Panc1 (cell line): Measurements from ENCODE around the gene HAUS1. TPM values are rescaled to one million over a fixed set of nuclear protein-coding genes. Genes with fewer than 3 reads are reported as not detected.

Source experiments
- ATAC-seq: fragments of 200-7000 bp; cut with Tn5 transposase; 2 replicates; pipeline ENCODE4 v1.9.1; 2020; ENCODE audit warnings: mild to moderate bottlenecking, moderate library complexity
- BruUV-seq: library from RNA; stranded (reverse); fragments of 400-500 nt; replicated peaks from 2 replicates; lab custom pipeline; 2021; lab: Mats Ljungman, UMichigan
- CTCF ChIA-PET: fragments of 300-600 bp; sonication (Branson Sonifier 250); formaldehyde crosslinking; loops from one replicate; lab custom pipeline; 2022; ENCODE audit warnings: antibody characterized with exemption; lab: Charles Lee
- POLR2A ChIA-PET: fragments of 300-600 bp; sonication (Branson Sonifier 250); formaldehyde crosslinking; loops from one replicate; lab custom pipeline; 2022; ENCODE audit warnings: antibody characterized with exemption; lab: Charles Lee
- DNase-seq: peaks from one replicate; pipeline ENCODE4 v3.0.0-alpha.2; 2010; ENCODE audit warnings: low read depth, low spot score
- H3K27ac ChIP-seq: 2 replicates; pipeline ENCODE4 v1.5.1; 2011; ENCODE audit warnings: mild to moderate bottlenecking, low read length, inconsistent platforms
- H3K27me3 ChIP-seq: fragments of 200-500 bp; sonication (Bioruptor generic); 2 replicates; pipeline ENCODE4 v1.6.0; 2014; ENCODE audit warnings: low read length, inconsistent platforms; ENCODE audit not compliant: control insufficient read depth, insufficient read depth
- H3K36me3 ChIP-seq: fragments of 200-500 bp; sonication (Bioruptor generic); 2 replicates; pipeline ENCODE4 v1.5.1; 2014; ENCODE audit warnings: inconsistent platforms, mild to moderate bottlenecking, low read length, moderate library complexity; ENCODE audit not compliant: control insufficient read depth, insufficient read depth
- H3K4me1 ChIP-seq: 2 replicates; pipeline ENCODE4 v1.5.1; 2011; ENCODE audit warnings: inconsistent platforms, mild to moderate bottlenecking, low read length, moderate library complexity; ENCODE audit not compliant: control insufficient read depth, insufficient read depth
- H3K4me3 ChIP-seq, 2 experiments: 2 replicates each; pipeline ENCODE4 v1.5.1; 2011 to 2012; ENCODE audit warnings: low read depth in 2 of 2, low read length in 2 of 2, mild to moderate bottlenecking in 2 of 2, inconsistent platforms in 1 of 2, moderate library complexity in 1 of 2
- H3K9me3 ChIP-seq: fragments of 200-500 bp; sonication (Bioruptor generic); 2 replicates; pipeline ENCODE4 v1.5.1; 2014; ENCODE audit warnings: low read depth, mild to moderate bottlenecking, inconsistent platforms, low read length, moderate library complexity; ENCODE audit not compliant: control insufficient read depth, insufficient read depth
- CTCF ChIP-seq: fragments of 450-650 bp; IDR thresholded peaks from 2 replicates; pipeline ENCODE4 v1.5.1; 2017; ENCODE audit warnings: mild to moderate bottlenecking
- POLR2AphosphoS5 ChIP-seq: IDR thresholded peaks from 2 replicates; pipeline ENCODE4 v1.6.1; 2012; ENCODE audit warnings: mild to moderate bottlenecking, low read depth, low read length, moderate library complexity
- REST ChIP-seq, 2 experiments: IDR thresholded peaks; 2 replicates each; pipeline ENCODE4 v1.6.1; 2011 to 2012; ENCODE audit warnings: low read depth in 2 of 2, control low read depth in 1 of 2, low read length in 1 of 2, mild to moderate bottlenecking in 1 of 2, moderate library complexity in 1 of 2; ENCODE audit not compliant: insufficient read depth in 1 of 2
- SIN3A ChIP-seq: IDR thresholded peaks from 2 replicates; pipeline ENCODE4 v1.6.1; 2012; ENCODE audit warnings: low read depth, mild to moderate bottlenecking, low read length, moderate library complexity, borderline replicate concordance; ENCODE audit not compliant: insufficient read depth
- TCF7L2 ChIP-seq: IDR thresholded peaks from 2 replicates; pipeline ENCODE4 v1.6.1; 2011; ENCODE audit warnings: mild to moderate bottlenecking, low read depth, low read length, inconsistent platforms
- in situ Hi-C: cut with HindIII; loops from 2 replicates; pipeline ENCODE4 v1.10.0; 2016; ENCODE audit warnings: low sequenced_read_pairs, low pct_unique_long_range_greater_than_20kb
- intact Hi-C: fragments of 100-400 bp; cut with micrococcal nuclease; formaldehyde crosslinking; loops from one replicate; pipeline ENCODE4 v1.10.0; 2022; ENCODE audit not compliant: unreplicated experiment
- total RNA-seq: library from RNA; stranded (reverse); gene quantifications from one replicate; pipeline ENCODE4 v1.2.1, GENCODE V29; 2021; ENCODE audit not compliant: unreplicated experiment

HAUS1 gene
- total RNA-seq, 1 experiment from 2014 or later, result 28.4 TPM

GRCh38 chr18:46109386-46109785, 5.2 kb downstream of the HAUS1 start:
- DNase-seq (no peak), ATAC-seq (no peak)
- TF ChIP-seq POLR2AphosphoS5 (no peak), REST (IDR thresholded peaks at IDR 0.05; ENCODE audit: insufficient read depth in 1 of 2, low read depth in 2 of 2, low read length in 1 of 2) (no peak), TCF7L2 (no peak), SIN3A (no peak), CTCF (no peak)
- Histone ChIP-seq H3K4me3 (no peak overlapping the region), H3K9me3 (no peaks in the 10 kb centered on the region), H3K27me3 (no peaks in the 10 kb centered on the region), H3K4me1 (peaks cover 3% of the 10 kb centered on the region; the same call in 1 of the 2 replicates), H3K36me3 (no peaks in the 10 kb centered on the region; the same call in 1 of the 2 replicates), H3K27ac (no peak overlapping the region)
- ChIA-PET POLR2A (no interaction called here), CTCF (no interaction called here)
- in situ Hi-C loops, result no loop called here
- intact Hi-C loops, result no loop called here
- no TSS peak for BruUV-seq

GRCh38 chr18:46110406-46110805, 6.2 kb downstream of the HAUS1 start:
- Histone ChIP-seq H3K9me3 (no peaks in the 10 kb centered on the region), H3K4me3 (no peak overlapping the region), H3K27ac (no peak overlapping the region), H3K27me3 (no peaks in the 10 kb centered on the region), H3K4me1 (no peaks in the 10 kb centered on the region), H3K36me3 (no peaks in the 10 kb centered on the region)
- intact Hi-C loops (no loop called here), in situ Hi-C loops (no loop called here)
- BruUV-seq, result no TSS peak
- POLR2A ChIA-PET, result no interaction called here
- CTCF ChIA-PET, result no interaction called here
- no peak for DNase-seq
- TF ChIP-seq TCF7L2 (no peak), CTCF (no peak), SIN3A (no peak), REST (IDR thresholded peaks at IDR 0.05; ENCODE audit: insufficient read depth in 1 of 2, low read depth in 2 of 2, low read length in 1 of 2) (no peak), POLR2AphosphoS5 (no peak)
- no peak for ATAC-seq
